Measurements from ENCODE around the gene HAND1. TPM values are rescaled to one million over a fixed set of nuclear protein-coding genes. Genes with fewer than 3 reads are reported as not detected.

The HAND1 gene
- total RNA-seq, 6 experiments from 2014 or later, result not detected

DNA sequence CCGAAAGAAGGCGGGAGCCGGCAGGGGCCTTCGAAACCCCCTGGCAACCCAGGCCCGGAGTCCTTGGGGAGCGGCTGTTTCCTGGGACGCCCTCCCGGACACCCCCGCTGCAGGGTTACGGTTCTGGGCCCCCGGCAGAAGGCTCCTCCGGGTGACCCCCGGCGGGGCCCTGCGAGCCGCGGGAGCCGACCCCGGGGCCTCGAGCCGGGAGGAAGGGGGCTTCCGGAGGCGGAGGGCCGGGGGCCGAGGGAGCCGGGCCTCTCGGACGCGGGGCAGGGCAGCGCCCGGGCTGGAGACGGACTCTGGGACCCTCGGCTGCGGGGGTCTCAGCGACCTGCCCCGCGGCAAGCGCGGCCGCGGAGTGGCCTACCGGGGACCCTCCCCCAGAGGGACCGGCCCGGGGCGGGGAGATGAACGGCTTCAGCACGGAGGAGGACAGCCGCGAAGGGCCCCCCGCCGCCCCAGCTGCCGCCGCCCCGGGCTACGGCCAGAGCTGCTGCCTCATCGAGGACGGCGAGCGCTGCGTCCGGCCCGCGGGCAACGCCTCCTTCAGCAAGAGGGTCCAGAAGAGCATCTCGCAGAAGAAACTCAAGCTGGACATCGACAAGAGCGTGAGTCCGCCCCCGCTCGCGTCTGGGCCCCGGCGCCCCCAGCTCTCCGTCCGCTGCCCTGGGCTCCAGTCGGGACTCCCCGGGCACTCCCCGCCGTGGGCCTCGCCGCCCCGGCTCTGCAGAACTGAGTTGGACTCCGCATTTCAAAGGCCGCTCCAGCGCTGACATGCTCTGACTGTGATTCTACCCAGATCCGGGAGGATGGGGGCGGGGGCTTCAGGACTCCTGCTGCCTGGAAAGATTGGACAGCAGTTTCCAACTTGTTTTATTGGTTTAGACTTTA is 31.6 kb downstream of the HAND1 start:
- peak overlapping the region; percentile 82 for H3K27ac Mint-ChIP-seq
- peak; percentile 69 for DNase-seq
- H3K9me3 Mint-ChIP-seq, result no peaks in the 10 kb centered on the region
- TF ChIP-seq, protein P1, sequence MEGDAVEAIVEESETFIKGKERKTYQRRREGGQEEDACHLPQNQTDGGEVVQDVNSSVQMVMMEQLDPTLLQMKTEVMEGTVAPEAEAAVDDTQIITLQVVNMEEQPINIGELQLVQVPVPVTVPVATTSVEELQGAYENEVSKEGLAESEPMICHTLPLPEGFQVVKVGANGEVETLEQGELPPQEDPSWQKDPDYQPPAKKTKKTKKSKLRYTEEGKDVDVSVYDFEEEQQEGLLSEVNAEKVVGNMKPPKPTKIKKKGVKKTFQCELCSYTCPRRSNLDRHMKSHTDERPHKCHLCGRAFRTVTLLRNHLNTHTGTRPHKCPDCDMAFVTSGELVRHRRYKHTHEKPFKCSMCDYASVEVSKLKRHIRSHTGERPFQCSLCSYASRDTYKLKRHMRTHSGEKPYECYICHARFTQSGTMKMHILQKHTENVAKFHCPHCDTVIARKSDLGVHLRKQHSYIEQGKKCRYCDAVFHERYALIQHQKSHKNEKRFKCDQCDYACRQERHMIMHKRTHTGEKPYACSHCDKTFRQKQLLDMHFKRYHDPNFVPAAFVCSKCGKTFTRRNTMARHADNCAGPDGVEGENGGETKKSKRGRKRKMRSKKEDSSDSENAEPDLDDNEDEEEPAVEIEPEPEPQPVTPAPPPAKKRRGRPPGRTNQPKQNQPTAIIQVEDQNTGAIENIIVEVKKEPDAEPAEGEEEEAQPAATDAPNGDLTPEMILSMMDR (IDR thresholded peaks at IDR 0.05), result no peak
- H3K27me3 Mint-ChIP-seq (ENCODE audit: insufficient read depth), result no peaks in the 10 kb centered on the region; the same call in 1 of the 2 replicates
- H3K36me3 Mint-ChIP-seq (ENCODE audit: low read depth), result peaks cover 14% of the 10 kb centered on the region
- H3K4me1 Mint-ChIP-seq (ENCODE audit: low read depth), result peaks cover 49% of the 10 kb centered on the region
- H3K4me3 Mint-ChIP-seq, result peak overlapping the region; percentile 98

DNA sequence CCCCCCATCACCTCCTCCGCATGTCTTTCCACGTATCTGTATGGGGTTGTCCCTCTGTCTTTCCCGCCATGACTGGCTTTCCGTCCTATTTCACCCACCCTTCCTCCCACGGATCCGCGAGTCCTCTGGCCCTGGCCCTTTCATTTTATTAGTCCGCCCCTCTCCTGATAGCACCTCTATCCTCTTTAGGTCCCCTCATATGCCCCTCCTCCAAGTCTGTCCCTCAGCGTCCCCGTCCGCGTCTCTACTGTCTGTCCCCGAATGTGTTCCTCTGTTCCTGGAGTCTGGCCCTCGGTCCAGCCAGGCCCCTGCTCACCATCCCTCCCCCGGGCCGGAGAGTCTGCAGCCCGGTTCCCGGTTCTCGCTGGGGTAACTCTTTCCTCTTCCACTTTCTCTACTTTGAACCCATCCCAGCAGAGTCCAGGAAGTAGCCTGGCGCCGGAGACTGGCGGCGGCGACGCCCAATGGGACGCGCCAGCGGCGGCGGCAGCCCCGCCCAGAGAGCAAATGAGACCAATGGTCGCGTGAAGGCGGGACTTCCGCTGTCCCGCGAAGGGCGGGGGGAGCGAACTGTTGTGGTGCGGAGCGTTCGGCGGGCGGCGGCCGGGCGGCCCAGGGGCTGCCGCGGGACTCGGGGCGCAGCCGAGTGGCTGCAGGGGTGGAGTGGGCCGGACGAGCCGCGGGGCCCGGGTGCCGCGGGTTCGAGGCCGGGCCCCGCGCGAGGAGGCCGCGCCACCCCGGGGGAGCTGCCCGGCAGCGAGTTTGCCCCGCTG is 32.4 kb downstream of the HAND1 start, which contains the start of gene SAP30L:
Gene SAP30L (plus strand): TSS at position 576 of the 773 bp plus-strand sequence. CDS start 608 bp downstream, outside the sequence.
- peaks cover 46% of the 10 kb centered on the region for H3K4me1 Mint-ChIP-seq (ENCODE audit: low read depth)
- TF ChIP-seq, protein P1 (IDR thresholded peaks at IDR 0.05), result no peak
- H3K27me3 Mint-ChIP-seq (ENCODE audit: insufficient read depth), result no peaks in the 10 kb centered on the region; the same call in 1 of the 2 replicates
- peaks cover 14% of the 10 kb centered on the region for H3K36me3 Mint-ChIP-seq (ENCODE audit: low read depth)
- peak within 1 kb of the TSS; percentile 98 for H3K4me3 Mint-ChIP-seq
- peak within 1 kb of the TSS; percentile 85 for H3K27ac Mint-ChIP-seq
- H3K9me3 Mint-ChIP-seq, result no peaks in the 10 kb centered on the region
- DNase-seq, result peak; percentile 94

GRCh38 chr5:154444556-154445421 is 33.2 kb downstream of the HAND1 start:
- Mint-ChIP-seq H3K9me3 (no peaks in the 10 kb centered on the region), H3K27me3 (ENCODE audit: insufficient read depth) (no peaks in the 10 kb centered on the region; the same call in 1 of the 2 replicates), H3K27ac (peak overlapping the region; percentile 85), H3K4me1 (ENCODE audit: low read depth) (peaks cover 38% of the 10 kb centered on the region), H3K4me3 (peak overlapping the region; percentile 97), H3K36me3 (ENCODE audit: low read depth) (peaks cover 14% of the 10 kb centered on the region)
- TF ChIP-seq, protein P1 (IDR thresholded peaks at IDR 0.05), result no peak
- DNase-seq, result no peak

GRCh38 chr5:154442801-154443200 is 35.2 kb downstream of the HAND1 start:
- Mint-ChIP-seq H3K27ac (no peak overlapping the region), H3K4me3 (no peak overlapping the region), H3K27me3 (ENCODE audit: insufficient read depth) (no peaks in the 10 kb centered on the region; the same call in 1 of the 2 replicates), H3K36me3 (ENCODE audit: low read depth) (peaks cover 21% of the 10 kb centered on the region), H3K9me3 (no peaks in the 10 kb centered on the region), H3K4me1 (ENCODE audit: low read depth) (peaks cover 18% of the 10 kb centered on the region)
- TF ChIP-seq, protein P1 (IDR thresholded peaks at IDR 0.05), result no peak
- DNase-seq, result no peak

- no peak overlapping the region for H3K27ac Mint-ChIP-seq
Measured at GRCh38 chr5:154440540-154440939, 37.5 kb downstream of the HAND1 start.

More at GRCh38 chr5:154440540-154440939, 37.5 kb downstream of the HAND1 start:
- Mint-ChIP-seq H3K4me1 (ENCODE audit: low read depth) (peaks cover 8% of the 10 kb centered on the region), H3K36me3 (ENCODE audit: low read depth) (peaks cover 24% of the 10 kb centered on the region), H3K9me3 (no peaks in the 10 kb centered on the region), H3K4me3 (no peak overlapping the region), H3K27me3 (ENCODE audit: insufficient read depth) (no peaks in the 10 kb centered on the region; the same call in 1 of the 2 replicates)
- DNase-seq, result no peak
- TF ChIP-seq, protein P1 (IDR thresholded peaks at IDR 0.05), result no peak

Measured in HFFc6 (cell line).